ENCODE results near the gene IDH3A.

Gene IDH3A

GRCh38 chr15:78178064-78178463, 28.9 kb downstream of the IDH3A start:
- TF ChIP-seq POU6F1 (CRISPR knock-in tag; IDR thresholded peaks at IDR 0.05; ENCODE audit: borderline replicate concordance, low read depth) (no peak), ZNF565 (CRISPR knock-in tag; conservative IDR thresholded peaks at IDR 0.05; ENCODE audit: low read depth) (no peak), ZNF70 (CRISPR knock-in tag; IDR thresholded peaks at IDR 0.05) (no peak), OSR1 (CRISPR knock-in tag; IDR thresholded peaks at IDR 0.05) (no peak), RARB (CRISPR knock-in tag; IDR thresholded peaks at IDR 0.05) (no peak), ARNTL (CRISPR knock-in tag; IDR thresholded peaks at IDR 0.05; ENCODE audit: borderline replicate concordance, low read depth) (no peak), ISL1 (CRISPR knock-in tag; IDR thresholded peaks at IDR 0.05) (no peak), TCF4 (CRISPR knock-in tag; IDR thresholded peaks at IDR 0.05; ENCODE audit: borderline replicate concordance) (no peak), TOX (CRISPR knock-in tag; IDR thresholded peaks at IDR 0.05; ENCODE audit: borderline replicate concordance) (no peak), ZFP3 (CRISPR knock-in tag; IDR thresholded peaks at IDR 0.05) (no peak), PPARA (CRISPR knock-in tag; IDR thresholded peaks at IDR 0.05; ENCODE audit: borderline replicate concordance) (no peak), ESRRG (CRISPR knock-in tag; IDR thresholded peaks at IDR 0.05) (no peak), ZFP30 (CRISPR knock-in tag; IDR thresholded peaks at IDR 0.05) (no peak), BACH2 (CRISPR knock-in tag; IDR thresholded peaks at IDR 0.05; ENCODE audit: borderline replicate concordance) (no peak)
- ATAC-seq: no peak

GRCh38 chr15:78179286-78179840, 30.2 kb downstream of the IDH3A start:
- TF ChIP-seq TCF4 (CRISPR knock-in tag; IDR thresholded peaks at IDR 0.05; ENCODE audit: borderline replicate concordance): no peak
- no peak for TF ChIP-seq TOX (CRISPR knock-in tag; IDR thresholded peaks at IDR 0.05; ENCODE audit: borderline replicate concordance)
- TF ChIP-seq ZFP30 (CRISPR knock-in tag; IDR thresholded peaks at IDR 0.05): no peak
- TF ChIP-seq SNAI2 (CRISPR knock-in tag; IDR thresholded peaks at IDR 0.05): no peak
- TF ChIP-seq CSRNP3 (CRISPR knock-in tag; IDR thresholded peaks at IDR 0.05): no peak
- no peak for TF ChIP-seq OSR1 (CRISPR knock-in tag; IDR thresholded peaks at IDR 0.05)
- no peak for TF ChIP-seq CREB5 (CRISPR knock-in tag; IDR thresholded peaks at IDR 0.05; ENCODE audit: low read depth)
- TF ChIP-seq GLIS3 (CRISPR knock-in tag; IDR thresholded peaks at IDR 0.05): no peak
- TF ChIP-seq CSDC2 (CRISPR knock-in tag; IDR thresholded peaks at IDR 0.05): no peak
- no peak for TF ChIP-seq ESRRG (CRISPR knock-in tag; IDR thresholded peaks at IDR 0.05)
- TF ChIP-seq ZNF565 (CRISPR knock-in tag; conservative IDR thresholded peaks at IDR 0.05; ENCODE audit: low read depth): no peak
- no peak for TF ChIP-seq PPARA (CRISPR knock-in tag; IDR thresholded peaks at IDR 0.05; ENCODE audit: borderline replicate concordance)
- ATAC-seq: no peak

- no peak for ATAC-seq
- TF ChIP-seq OSR1 (CRISPR knock-in tag; IDR thresholded peaks at IDR 0.05): no peak
- TF ChIP-seq GLIS3 (CRISPR knock-in tag; IDR thresholded peaks at IDR 0.05): no peak
These were observed 30.7 kb downstream of the IDH3A start for GRCh38 chr15:78179906-78180305.

GRCh38 chr15:78182336-78182700, 33.2 kb downstream of the IDH3A start:
- TF ChIP-seq TOX (CRISPR knock-in tag; IDR thresholded peaks at IDR 0.05; ENCODE audit: borderline replicate concordance): no peak
- no peak for TF ChIP-seq ZFP3 (CRISPR knock-in tag; IDR thresholded peaks at IDR 0.05)
- no peak for TF ChIP-seq PPARA (CRISPR knock-in tag; IDR thresholded peaks at IDR 0.05; ENCODE audit: borderline replicate concordance)
- TF ChIP-seq BACH2 (CRISPR knock-in tag; IDR thresholded peaks at IDR 0.05; ENCODE audit: borderline replicate concordance): no peak
- TF ChIP-seq SNAI2 (CRISPR knock-in tag; IDR thresholded peaks at IDR 0.05): no peak
- TF ChIP-seq POU6F1 (CRISPR knock-in tag; IDR thresholded peaks at IDR 0.05; ENCODE audit: borderline replicate concordance, low read depth): no peak
- no peak for ATAC-seq

GRCh38 chr15:78182821-78183220, 33.7 kb downstream of the IDH3A start:
- TF ChIP-seq OSR1 (CRISPR knock-in tag; IDR thresholded peaks at IDR 0.05) (no peak), ZFP3 (CRISPR knock-in tag; IDR thresholded peaks at IDR 0.05) (no peak), TSHZ2 (CRISPR knock-in tag; IDR thresholded peaks at IDR 0.05) (no peak), PPARA (CRISPR knock-in tag; IDR thresholded peaks at IDR 0.05; ENCODE audit: borderline replicate concordance) (no peak)
- no peak for ATAC-seq

Data from SK-N-SH treated with all-trans-retinoic acid at 6 μM for 48 hours (cell line).